Measurements from ENCODE around the gene TRRAP. TPM values are rescaled to one million over a fixed set of nuclear protein-coding genes. Genes with fewer than 3 reads are reported as not detected.

The TRRAP gene
- total and polyA plus RNA-seq, 2 of the 4 experiments (the other 2 are of a cell fraction), result 12.5 to 18.1 TPM

DNA sequence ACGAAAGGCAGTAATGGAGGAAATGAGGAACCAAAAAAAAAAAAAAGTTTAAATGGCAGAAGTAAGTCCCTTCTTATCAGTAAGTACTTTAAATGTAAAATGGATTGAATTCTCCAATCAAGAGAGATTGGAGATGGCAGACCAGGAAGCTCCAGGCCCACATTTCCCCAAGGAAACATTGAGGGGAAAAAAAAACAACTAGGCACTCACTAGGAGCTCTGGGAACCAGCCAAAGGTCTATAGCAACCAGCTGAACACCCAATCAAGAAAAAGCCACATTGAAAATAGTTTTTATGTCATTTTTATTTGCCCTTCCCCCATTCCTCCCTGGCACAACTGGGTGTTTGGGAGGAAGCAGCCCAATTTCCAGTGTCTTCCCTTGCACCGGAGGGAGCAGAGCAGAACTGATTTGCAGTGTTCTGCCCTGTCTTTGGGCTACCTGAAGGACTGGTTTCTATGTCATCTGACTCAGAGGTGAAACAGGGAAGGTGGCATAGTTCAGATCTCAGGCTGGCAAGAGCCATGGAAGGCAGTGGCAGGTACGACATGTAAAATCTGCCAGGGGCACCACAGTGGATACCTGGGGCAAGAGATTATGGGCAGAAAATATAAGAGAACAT lies 143.7 kb downstream of the TRRAP start:
- Histone ChIP-seq H3K4me2 (ENCODE audit: low read depth, low read length) (no peak overlapping the region), H2BK20ac (ENCODE audit: low read depth, low read length) (no peak overlapping the region), H2AFZ (replicated peaks; ENCODE audit: low read length, poor library complexity) (no peak overlapping the region), H3K4me3 (ENCODE audit: insufficient read depth, low read depth, low read length) (no peak overlapping the region), H3K14ac (replicated peaks; ENCODE audit: low read depth, low read length) (no peak overlapping the region), H3K4ac (ENCODE audit: low read depth, low read length) (no peak overlapping the region), H4K20me1 (ENCODE audit: insufficient read depth, low read length) (peaks cover under 1% of the 10 kb centered on the region; the same call in 1 of the 2 replicates), H4K5ac (ENCODE audit: low read depth, low read length) (no peak overlapping the region), H3K23ac (ENCODE audit: low read depth, low read length) (no peak overlapping the region), H3K27me3 (ENCODE audit: control insufficient read depth, insufficient read depth, low read length) (no peaks in the 10 kb centered on the region), H3K9ac (ENCODE audit: low read depth, low read length) (no peak overlapping the region), H3K18ac (ENCODE audit: low read depth, low read length) (no peak overlapping the region), H2AK5ac (ENCODE audit: low read depth, low read length) (no peak overlapping the region), H2BK120ac (ENCODE audit: low read depth, low read length) (no peak overlapping the region), H3K56ac (ENCODE audit: extremely low read depth, insufficient read depth, low read length) (no peak overlapping the region), H3K9me3 (ENCODE audit: control insufficient read depth, insufficient read depth, low read length) (no peaks in the 10 kb centered on the region), H4K8ac (ENCODE audit: low read depth in 2 of 2, low read length in 2 of 2) (no peak overlapping the region), H3K27ac (ENCODE audit: insufficient read depth, low read length) (no peak overlapping the region), H2BK15ac (ENCODE audit: low read depth, low read length) (no peak overlapping the region), H4K91ac (ENCODE audit: insufficient read depth, low read depth, low read length) (no peak overlapping the region), H2AK9ac (replicated peaks; ENCODE audit: low read depth, low read length, poor library complexity) (no peak overlapping the region), H2BK5ac (ENCODE audit: low read depth, low read length, poor library complexity, severe bottlenecking) (no peak overlapping the region), H3K9me1 (ENCODE audit: insufficient read depth, low read length) (0 out of 2 replicates have a peak, but pooled peaks cover 2% of the 10 kb centered on the region), H3K36me3 (ENCODE audit: control insufficient read depth, insufficient read depth, low read length) (peaks cover 7% of the 10 kb centered on the region), H3K79me1 (ENCODE audit: low read depth in 1 of 2, low read length in 2 of 2) (peaks cover 4 to 24% of the 10 kb centered on the region in 2 experiments; a peak in 2 of 4 replicates), H3K4me1 (ENCODE audit: control insufficient read depth, insufficient read depth, low read length) (no peaks in the 10 kb centered on the region)
- intact Hi-C loops (cut with micrococcal nuclease), result no loop called here
- BruUV-seq (replicated peaks), result no TSS peak
- ChIA-PET POLR2A (ENCODE audit: unreplicated experiment) (no interaction called here), CTCF (interaction anchor here (0.6 kb wide), 2 partner anchors 243 to 360 kb away, joined by 3 to 7 read pairs; no protein-coding TSS in a partner anchor)
- no peak for ATAC-seq (ENCODE audit: low read depth)
- in situ Hi-C loops (cut with MboI; ENCODE audit: low sequenced_read_pairs), result no loop called here
- WGBS, 2 experiments (ENCODE audit: extremely low coverage in 2 of 2, insufficient read length in 1 of 2), result no CpG with 5 or more reads among the region's 3 CpGs
- no peak for TF ChIP-seq CHD1 (IDR thresholded peaks at IDR 0.05; ENCODE audit: low read depth, low read length)
- no peak for TF ChIP-seq POLR2A (IDR thresholded peaks at IDR 0.05; ENCODE audit: low read depth, low read length)
- no peak for TF ChIP-seq SMC3 (IDR thresholded peaks at IDR 0.05; ENCODE audit: low read depth, low read length)
- TF ChIP-seq FOS (IDR thresholded peaks at IDR 0.05; ENCODE audit: low read depth, low read length), result no peak
- DNase-seq, result no peak
- dilution Hi-C loops (cut with HindIII; ENCODE audit: low sequenced_read_pairs, unreplicated experiment), result no loop called here
